ENCODE measurements around the gene DGKI. TPM values are rescaled to one million over a fixed set of nuclear protein-coding genes. Genes with fewer than 3 reads are reported as not detected.

Gene DGKI
- total and polyA plus RNA-seq, 4 donors = 0.01 to 0.37 (median 0.31) TPM

GRCh38 chr7:137439829-137440825, 406.6 kb downstream of the DGKI start:
- Histone ChIP-seq H3K9me3 (ENCODE audit: control insufficient read depth in 4 of 4, low read length in 3 of 4) (no peaks in the 10 kb centered on the region), H3K4me3 (ENCODE audit: low read depth in 1 of 3, low read length in 3 of 3) (no peak overlapping the region), H3K36me3 (ENCODE audit: control insufficient read depth in 4 of 4, insufficient read depth in 3 of 4, low read depth in 1 of 4, low read length in 3 of 4) (no peaks in the 10 kb centered on the region), H3K27me3 (ENCODE audit: control insufficient read depth in 4 of 4, insufficient read depth in 4 of 4, low read length in 3 of 4) (peaks cover 0 to 3% (median 0%) of the 10 kb centered on the region in 4 donors), H3K4me1 (ENCODE audit: control insufficient read depth in 4 of 4, insufficient read depth in 4 of 4, low read length in 3 of 4) (no peaks in the 10 kb centered on the region), H3K9ac (ENCODE audit: low read depth in 1 of 2, low read length in 2 of 2) (no peak overlapping the region), H3K27ac (ENCODE audit: low read depth in 1 of 2, low read length in 2 of 2) (no peak overlapping the region)
- 70% methylated on average over 6 of the region's 6 CpGs for WGBS
- DNase-seq (ENCODE audit: low spot score) = no peak
- TF ChIP-seq JUND (IDR thresholded peaks at IDR 0.05) = no peak
- no peak for TF ChIP-seq FOXA1 (IDR thresholded peaks at IDR 0.05)
- TF ChIP-seq YY1 (IDR thresholded peaks at IDR 0.05) = no peak
- TF ChIP-seq FOXA2 (IDR thresholded peaks at IDR 0.05) = no peak
- TF ChIP-seq, protein P1, sequence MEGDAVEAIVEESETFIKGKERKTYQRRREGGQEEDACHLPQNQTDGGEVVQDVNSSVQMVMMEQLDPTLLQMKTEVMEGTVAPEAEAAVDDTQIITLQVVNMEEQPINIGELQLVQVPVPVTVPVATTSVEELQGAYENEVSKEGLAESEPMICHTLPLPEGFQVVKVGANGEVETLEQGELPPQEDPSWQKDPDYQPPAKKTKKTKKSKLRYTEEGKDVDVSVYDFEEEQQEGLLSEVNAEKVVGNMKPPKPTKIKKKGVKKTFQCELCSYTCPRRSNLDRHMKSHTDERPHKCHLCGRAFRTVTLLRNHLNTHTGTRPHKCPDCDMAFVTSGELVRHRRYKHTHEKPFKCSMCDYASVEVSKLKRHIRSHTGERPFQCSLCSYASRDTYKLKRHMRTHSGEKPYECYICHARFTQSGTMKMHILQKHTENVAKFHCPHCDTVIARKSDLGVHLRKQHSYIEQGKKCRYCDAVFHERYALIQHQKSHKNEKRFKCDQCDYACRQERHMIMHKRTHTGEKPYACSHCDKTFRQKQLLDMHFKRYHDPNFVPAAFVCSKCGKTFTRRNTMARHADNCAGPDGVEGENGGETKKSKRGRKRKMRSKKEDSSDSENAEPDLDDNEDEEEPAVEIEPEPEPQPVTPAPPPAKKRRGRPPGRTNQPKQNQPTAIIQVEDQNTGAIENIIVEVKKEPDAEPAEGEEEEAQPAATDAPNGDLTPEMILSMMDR (IDR thresholded peaks at IDR 0.05; ENCODE audit: low read depth, low read length, missing input control) = no peak
- TF ChIP-seq TAF1 (conservative IDR thresholded peaks at IDR 0.05) = no peak
- TF ChIP-seq SP1 (IDR thresholded peaks at IDR 0.05) = no peak
- TF ChIP-seq HNF4A (conservative IDR thresholded peaks at IDR 0.05) = no peak
- TF ChIP-seq MAX (IDR thresholded peaks at IDR 0.05) = no peak
- no peak for TF ChIP-seq EGR1 (IDR thresholded peaks at IDR 0.05; ENCODE audit: low read depth in 2 of 2)
- no peak for TF ChIP-seq HNF4G (IDR thresholded peaks at IDR 0.05)

- no peak for TF ChIP-seq JUND (IDR thresholded peaks at IDR 0.05)
- TF ChIP-seq SP1 (IDR thresholded peaks at IDR 0.05) = no peak
- TF ChIP-seq EGR1 (IDR thresholded peaks at IDR 0.05; ENCODE audit: low read depth in 2 of 2) = no peak
- TF ChIP-seq, protein P1 (IDR thresholded peaks at IDR 0.05; ENCODE audit: low read depth, low read length, missing input control) = no peak
- no peak for TF ChIP-seq FOXA1 (IDR thresholded peaks at IDR 0.05)
- TF ChIP-seq, protein P2, sequence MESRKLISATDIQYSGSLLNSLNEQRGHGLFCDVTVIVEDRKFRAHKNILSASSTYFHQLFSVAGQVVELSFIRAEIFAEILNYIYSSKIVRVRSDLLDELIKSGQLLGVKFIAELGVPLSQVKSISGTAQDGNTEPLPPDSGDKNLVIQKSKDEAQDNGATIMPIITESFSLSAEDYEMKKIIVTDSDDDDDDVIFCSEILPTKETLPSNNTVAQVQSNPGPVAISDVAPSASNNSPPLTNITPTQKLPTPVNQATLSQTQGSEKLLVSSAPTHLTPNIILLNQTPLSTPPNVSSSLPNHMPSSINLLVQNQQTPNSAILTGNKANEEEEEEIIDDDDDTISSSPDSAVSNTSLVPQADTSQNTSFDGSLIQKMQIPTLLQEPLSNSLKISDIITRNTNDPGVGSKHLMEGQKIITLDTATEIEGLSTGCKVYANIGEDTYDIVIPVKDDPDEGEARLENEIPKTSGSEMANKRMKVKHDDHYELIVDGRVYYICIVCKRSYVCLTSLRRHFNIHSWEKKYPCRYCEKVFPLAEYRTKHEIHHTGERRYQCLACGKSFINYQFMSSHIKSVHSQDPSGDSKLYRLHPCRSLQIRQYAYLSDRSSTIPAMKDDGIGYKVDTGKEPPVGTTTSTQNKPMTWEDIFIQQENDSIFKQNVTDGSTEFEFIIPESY (IDR thresholded peaks at IDR 0.05) = no peak
- TF ChIP-seq REST (IDR thresholded peaks at IDR 0.05) = no peak
- no peak for TF ChIP-seq YY1 (IDR thresholded peaks at IDR 0.05)
- no peak for DNase-seq (ENCODE audit: low spot score)
These were observed 411.8 kb downstream of the DGKI start for GRCh38 chr7:137434946-137435345.

More at GRCh38 chr7:137434946-137435345, 411.8 kb downstream of the DGKI start:
- Histone ChIP-seq H3K9ac (ENCODE audit: low read depth in 1 of 2, low read length in 2 of 2) (no peak overlapping the region), H3K36me3 (ENCODE audit: control insufficient read depth in 4 of 4, insufficient read depth in 3 of 4, low read depth in 1 of 4, low read length in 3 of 4) (no peaks in the 10 kb centered on the region), H3K4me1 (ENCODE audit: control insufficient read depth in 4 of 4, insufficient read depth in 4 of 4, low read length in 3 of 4) (no peaks in the 10 kb centered on the region), H3K27me3 (ENCODE audit: control insufficient read depth in 4 of 4, insufficient read depth in 4 of 4, low read length in 3 of 4) (peaks cover 0 to 3% (median 0%) of the 10 kb centered on the region in 4 donors), H3K4me3 (ENCODE audit: low read depth in 1 of 3, low read length in 3 of 3) (no peak overlapping the region), H3K27ac (ENCODE audit: low read depth in 1 of 2, low read length in 2 of 2) (no peak overlapping the region), H3K9me3 (ENCODE audit: control insufficient read depth in 4 of 4, low read length in 3 of 4) (no peaks in the 10 kb centered on the region)
